Measurements from ENCODE around the gene CRYGN.

Gene CRYGN

GRCh38 chr7:151410405-151411390, 29.2 kb downstream of the CRYGN start (continued):
- TF ChIP-seq POU6F1 (CRISPR knock-in tag; IDR thresholded peaks at IDR 0.05; ENCODE audit: borderline replicate concordance, low read depth), result no peak
- TF ChIP-seq ARNTL (CRISPR knock-in tag; IDR thresholded peaks at IDR 0.05; ENCODE audit: borderline replicate concordance, low read depth), result no peak
- TF ChIP-seq ZNF70 (CRISPR knock-in tag; IDR thresholded peaks at IDR 0.05), result no peak
- no peak for TF ChIP-seq TOX (CRISPR knock-in tag; IDR thresholded peaks at IDR 0.05; ENCODE audit: borderline replicate concordance)
- TF ChIP-seq TSHZ2 (CRISPR knock-in tag; IDR thresholded peaks at IDR 0.05), result no peak
- TF ChIP-seq CSDC2 (CRISPR knock-in tag; IDR thresholded peaks at IDR 0.05), result peak; percentile 43; the same call in 1 of the 2 replicates
- no peak for TF ChIP-seq OSR1 (CRISPR knock-in tag; IDR thresholded peaks at IDR 0.05)

GRCh38 chr7:151409667-151410404, 30.1 kb downstream of the CRYGN start, which contains the start of gene WDR86:
Gene WDR86, minus strand, starts transcription at chr7:151410038. Its CDS starts 449 bp downstream, at chr7:151409589.
- peak; percentile 39 for ATAC-seq
- TF ChIP-seq SNAI2 (CRISPR knock-in tag; IDR thresholded peaks at IDR 0.05) (no peak), TSHZ2 (CRISPR knock-in tag; IDR thresholded peaks at IDR 0.05) (no peak; the same call in 1 of the 2 replicates), TOX (CRISPR knock-in tag; IDR thresholded peaks at IDR 0.05; ENCODE audit: borderline replicate concordance) (no peak), CREB5 (CRISPR knock-in tag; IDR thresholded peaks at IDR 0.05; ENCODE audit: low read depth) (no peak), CSDC2 (CRISPR knock-in tag; IDR thresholded peaks at IDR 0.05) (peak; percentile 63; the same call in 1 of the 2 replicates), POU6F1 (CRISPR knock-in tag; IDR thresholded peaks at IDR 0.05; ENCODE audit: borderline replicate concordance, low read depth) (no peak), BACH2 (CRISPR knock-in tag; IDR thresholded peaks at IDR 0.05; ENCODE audit: borderline replicate concordance) (no peak), ARNTL (CRISPR knock-in tag; IDR thresholded peaks at IDR 0.05; ENCODE audit: borderline replicate concordance, low read depth) (no peak), PATZ1 (CRISPR knock-in tag; IDR thresholded peaks at IDR 0.05; ENCODE audit: borderline replicate concordance) (no peak), ZFP30 (CRISPR knock-in tag; IDR thresholded peaks at IDR 0.05) (no peak; the same call in 1 of the 2 replicates), CSRNP3 (CRISPR knock-in tag; IDR thresholded peaks at IDR 0.05) (no peak; the same call in 1 of the 2 replicates), GLIS3 (CRISPR knock-in tag; IDR thresholded peaks at IDR 0.05) (peak; percentile 88), ISL1 (CRISPR knock-in tag; IDR thresholded peaks at IDR 0.05) (no peak), ZC3H10 (CRISPR knock-in tag; IDR thresholded peaks at IDR 0.05) (no peak), ZFP3 (CRISPR knock-in tag; IDR thresholded peaks at IDR 0.05) (peak; percentile 20; the same call in 1 of the 2 replicates), OSR1 (CRISPR knock-in tag; IDR thresholded peaks at IDR 0.05) (no peak), PPARA (CRISPR knock-in tag; IDR thresholded peaks at IDR 0.05; ENCODE audit: borderline replicate concordance) (no peak), TCF4 (CRISPR knock-in tag; IDR thresholded peaks at IDR 0.05; ENCODE audit: borderline replicate concordance) (no peak), ZNF565 (CRISPR knock-in tag; conservative IDR thresholded peaks at IDR 0.05; ENCODE audit: low read depth) (no peak), ZNF8 (CRISPR knock-in tag; IDR thresholded peaks at IDR 0.05) (no peak; the same call in 1 of the 2 replicates), ZNF70 (CRISPR knock-in tag; IDR thresholded peaks at IDR 0.05) (peak; percentile 6; the same call in 1 of the 2 replicates), ESRRG (CRISPR knock-in tag; IDR thresholded peaks at IDR 0.05) (no peak), RARB (CRISPR knock-in tag; IDR thresholded peaks at IDR 0.05) (no peak)

All from SK-N-SH treated with all-trans-retinoic acid at 6 μM for 48 hours (cell line).